NCI-H2107 treated with DMSO at 0.1 percent for 48 hours (cell line): ENCODE data around the gene RORC.

Experiments used
- DNase-seq: peaks from one replicate; lab custom pipeline; 2025; ENCODE audit not compliant: unreplicated experiment; lab: John Stamatoyannopoulos, UW

RORC gene

GRCh38 chr1:151828921-151829320, 2.7 kb downstream of the RORC start:
- DNase-seq = peak; percentile 5

- DNase-seq = no peak
These were observed 3.7 kb downstream of the RORC start for GRCh38 chr1:151827853-151828252.

GRCh38 chr1:151825751-151826660, 5.6 kb downstream of the RORC start:
- DNase-seq = no peak

GRCh38 chr1:151825204-151825603, 6.4 kb downstream of the RORC start:
- no peak for DNase-seq

DNA sequence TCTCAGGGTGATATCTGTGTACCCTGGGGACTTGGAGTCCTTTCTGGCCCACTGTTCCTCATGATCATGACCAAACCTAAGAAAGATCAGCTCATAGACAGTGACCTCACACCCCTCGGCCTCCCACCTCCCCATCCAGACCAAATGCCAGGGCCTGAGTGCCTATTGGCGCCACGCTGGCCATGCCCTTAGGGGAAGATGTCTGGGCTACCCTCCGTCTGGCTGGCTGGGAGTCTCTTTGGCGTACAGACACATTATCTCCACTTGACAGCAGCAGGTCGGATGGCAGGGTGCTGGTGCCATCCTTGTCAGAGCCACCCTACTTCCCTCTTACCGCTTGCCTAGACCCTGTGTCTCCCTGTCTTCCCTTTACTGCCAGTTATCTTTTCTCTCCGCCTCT, 8.4 kb downstream of the RORC start:
- DNase-seq = no peak

DNA sequence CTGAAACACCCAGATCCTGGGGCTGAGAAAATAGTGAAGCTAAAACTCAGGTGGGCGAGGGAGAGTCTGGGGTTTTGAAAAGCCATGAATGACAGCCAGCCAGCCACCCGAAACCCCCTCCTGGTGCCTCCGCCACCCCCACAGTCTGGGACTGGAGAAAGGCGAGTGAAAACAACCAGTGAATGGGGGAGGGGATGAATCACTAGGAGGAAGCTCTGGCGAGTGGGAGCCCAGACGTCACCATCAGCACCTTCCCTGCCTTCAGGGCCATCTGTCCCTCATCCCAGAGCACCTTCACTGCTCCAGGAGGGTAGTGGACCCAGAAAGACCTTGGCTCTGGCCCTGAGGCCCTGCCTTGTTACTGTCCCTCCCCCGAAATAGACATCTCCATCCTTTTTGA, 9.2 kb downstream of the RORC start:
- no peak for DNase-seq

DNA sequence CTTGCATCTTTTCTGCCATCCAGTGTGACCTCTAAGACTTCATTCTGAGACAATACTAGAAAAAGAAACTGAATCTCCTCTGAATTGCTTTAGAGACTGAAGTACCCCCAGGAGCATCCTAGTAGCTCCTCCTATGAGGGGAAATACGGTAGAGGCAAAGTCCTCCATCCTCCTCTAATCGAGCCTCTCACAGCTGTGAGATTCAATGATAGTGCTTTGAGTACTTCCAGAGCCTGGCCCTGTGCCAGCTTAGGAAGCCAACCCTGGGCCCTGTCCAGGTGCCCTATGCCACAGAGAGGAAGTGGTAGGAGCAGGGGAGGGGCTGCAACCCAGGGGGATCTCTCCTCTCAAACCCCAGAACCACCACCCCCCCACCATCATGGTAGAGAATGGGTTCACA, 10.7 kb downstream of the RORC start:
- DNase-seq = no peak

- no peak for DNase-seq
These were observed 11.5 kb downstream of the RORC start for GRCh38 chr1:151819976-151820623.

DNA sequence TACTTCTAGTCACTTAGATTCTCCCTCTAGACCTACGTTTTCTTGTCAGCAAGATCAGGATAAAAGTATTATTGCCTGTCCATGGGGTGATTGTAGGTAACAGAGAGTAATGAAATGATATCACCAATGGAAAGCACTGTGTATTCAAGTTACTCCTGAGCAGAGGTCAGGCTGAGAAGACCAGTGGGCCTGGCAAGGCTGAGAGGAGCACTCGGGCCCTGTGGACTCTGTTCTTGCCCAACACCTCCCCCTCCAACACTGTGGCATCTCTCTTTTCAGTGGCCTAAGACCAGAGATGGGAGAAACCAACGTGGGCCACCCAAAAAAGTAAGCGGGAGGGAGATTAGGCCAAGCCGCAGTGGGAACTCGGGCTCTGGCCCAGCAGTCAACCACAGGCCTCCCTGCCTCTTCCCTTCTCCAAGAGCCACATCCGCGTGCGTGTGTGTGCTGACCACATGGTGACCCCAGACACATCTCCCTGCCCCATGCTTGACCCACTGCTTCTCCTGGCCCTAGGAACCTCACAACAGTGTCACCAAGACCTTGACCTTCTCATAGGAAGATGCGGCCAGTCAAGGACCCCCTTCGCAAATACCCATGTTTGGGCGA, 12.3 kb downstream of the RORC start:
- DNase-seq = no peak

DNA sequence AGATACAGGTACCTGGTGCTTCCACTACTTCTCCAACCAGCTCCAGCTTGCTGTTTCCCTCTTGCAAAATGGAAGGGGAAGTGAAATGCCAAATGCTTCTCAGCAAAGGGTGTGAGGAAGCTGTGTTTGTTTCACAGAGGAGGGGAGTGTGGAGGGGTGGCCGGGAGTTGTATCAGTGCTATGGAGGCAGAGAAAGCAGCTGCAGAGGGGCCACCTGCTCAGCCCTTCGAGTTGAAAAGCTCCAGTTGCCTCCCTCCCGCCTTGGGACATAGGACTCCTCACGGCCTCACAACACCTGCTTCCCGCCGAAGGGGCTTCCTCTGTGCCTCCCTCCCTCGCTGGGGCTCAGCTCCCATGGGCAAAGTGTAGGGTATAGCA, 14.3 kb downstream of the RORC start:
- peak; percentile 20 for DNase-seq

DNA sequence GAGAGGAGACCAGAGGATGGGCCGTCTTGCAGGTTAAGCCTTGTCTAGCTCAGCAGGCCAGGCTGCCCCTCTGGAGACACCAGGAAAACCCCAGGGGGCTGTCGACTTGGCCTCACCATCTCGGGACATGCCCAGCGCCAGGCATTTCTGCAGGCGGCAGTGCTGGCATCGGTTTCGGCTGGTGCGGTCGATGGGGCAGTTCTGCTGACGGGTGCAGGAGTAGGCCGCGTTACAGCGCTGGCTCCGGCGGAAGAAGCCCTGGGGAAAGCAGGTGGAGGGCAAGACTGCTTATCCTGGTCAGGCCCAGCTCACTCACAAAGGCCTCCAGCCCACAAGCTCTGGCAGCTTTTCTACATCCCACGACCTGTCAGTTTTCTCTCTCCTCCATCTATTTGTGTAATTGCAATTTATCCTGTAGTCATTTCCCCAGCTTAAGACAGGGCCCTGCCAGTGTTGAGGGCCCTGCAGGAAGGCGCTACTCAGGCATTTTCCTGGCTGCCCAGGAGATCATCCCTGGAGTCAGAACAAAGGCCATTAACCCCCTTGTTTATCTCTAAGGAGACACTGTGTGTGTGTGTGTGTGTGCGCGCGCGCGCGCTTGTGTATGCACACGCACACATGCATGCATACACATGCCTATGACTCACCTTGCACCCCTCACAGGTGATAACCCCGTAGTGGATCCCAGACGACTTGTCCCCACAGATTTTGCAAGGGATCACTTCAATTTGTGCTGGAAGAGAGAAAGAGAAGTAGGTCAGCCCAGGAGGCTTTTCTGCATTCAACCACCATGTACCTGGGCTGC, 14.9 kb downstream of the RORC start:
- DNase-seq = no peak

DNA sequence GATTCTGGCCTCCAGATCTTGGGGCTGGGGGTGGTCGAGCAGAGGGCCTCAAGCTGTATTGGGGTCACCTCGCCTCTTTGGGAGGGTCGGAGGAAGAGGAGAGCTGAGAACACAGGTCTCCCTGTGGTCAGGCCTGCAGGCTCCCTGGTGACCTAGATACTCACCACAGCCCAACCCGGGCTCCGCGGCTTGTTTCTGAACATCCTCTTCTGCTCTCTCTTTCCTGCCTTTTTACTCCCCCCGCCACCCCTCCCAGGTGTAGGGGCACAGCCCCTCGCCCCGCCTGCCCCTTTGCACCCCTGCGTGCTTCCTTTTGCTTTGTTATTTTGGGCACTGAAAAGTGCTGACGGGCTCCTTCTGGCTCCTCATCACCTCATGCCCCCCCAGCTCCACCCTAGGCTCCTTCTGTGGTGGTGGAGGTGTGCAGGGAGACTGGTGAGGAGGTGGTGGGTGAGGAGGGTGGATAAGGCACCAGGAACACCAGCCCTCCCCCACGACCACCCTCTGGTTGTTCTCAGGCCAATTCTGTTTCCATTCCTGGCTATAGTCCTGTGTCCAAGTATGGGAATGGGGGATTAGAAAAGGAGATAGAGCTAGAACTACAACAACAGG, 15.8 kb downstream of the RORC start:
- no peak for DNase-seq

DNA sequence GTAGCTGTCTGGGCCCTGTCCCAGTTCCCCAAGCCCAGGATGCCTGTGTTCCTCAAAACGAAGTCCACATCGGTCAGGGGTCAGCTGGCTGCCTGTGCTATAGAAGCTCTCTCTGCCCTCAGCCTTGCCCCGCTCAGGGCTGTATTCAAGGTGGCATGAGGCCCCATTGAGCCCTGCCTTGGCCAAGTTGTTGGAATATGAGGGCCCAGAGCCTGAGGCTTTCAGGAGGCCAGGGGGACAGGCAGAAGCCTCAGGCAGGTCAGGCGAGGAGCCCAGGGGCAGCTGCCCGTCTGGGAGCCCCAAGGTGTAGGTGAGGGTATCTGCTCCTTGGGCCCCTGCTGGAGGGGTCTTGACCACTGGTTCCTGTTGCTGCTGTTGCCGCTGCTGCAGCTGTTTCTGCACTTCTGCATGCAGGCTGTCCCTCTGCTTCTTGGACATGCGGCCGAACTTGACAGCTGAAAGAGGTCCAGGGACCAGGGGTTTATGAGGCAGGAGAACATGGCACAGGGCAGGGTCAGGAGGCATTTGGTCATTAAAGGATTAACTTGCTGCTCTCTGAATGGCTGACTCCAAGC, 16.5 kb downstream of the RORC start:
- no peak for DNase-seq

GRCh38 chr1:151814426-151814825, 17.2 kb downstream of the RORC start:
- DNase-seq = no peak

DNA sequence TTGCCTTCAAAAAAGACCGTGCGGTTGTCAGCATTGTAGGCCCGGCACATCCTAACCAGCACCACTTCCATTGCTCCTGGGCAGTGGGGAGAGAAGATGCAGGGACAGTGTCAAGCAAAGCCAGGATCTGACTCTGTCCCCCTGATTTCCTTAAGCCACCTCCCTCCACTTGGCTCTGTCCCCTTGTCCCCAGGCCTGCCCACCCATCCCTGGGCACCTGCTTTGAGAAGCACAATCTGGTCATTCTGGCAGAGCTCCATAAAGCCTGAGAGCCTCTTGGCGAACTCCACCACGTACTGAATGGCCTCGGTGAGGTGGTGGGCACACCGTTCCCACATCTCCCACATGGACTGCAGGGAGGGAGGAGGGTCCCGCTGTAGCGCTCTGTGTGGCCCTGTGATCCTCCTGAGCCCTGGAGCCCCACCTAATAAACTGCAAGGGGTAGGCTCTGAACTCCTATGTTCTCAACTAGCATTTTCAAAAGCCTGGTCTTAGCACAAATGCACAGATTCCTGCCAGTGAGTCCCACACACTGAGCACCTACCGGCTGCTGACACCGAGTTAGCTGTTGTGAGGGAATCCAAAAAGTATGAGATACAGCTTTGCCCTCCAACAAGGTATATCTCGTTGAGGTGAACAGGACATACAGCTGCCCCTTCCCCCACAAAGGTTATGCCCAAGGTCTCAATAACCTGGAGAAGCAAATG, 18.2 kb downstream of the RORC start:
- DNase-seq = no peak

DNA sequence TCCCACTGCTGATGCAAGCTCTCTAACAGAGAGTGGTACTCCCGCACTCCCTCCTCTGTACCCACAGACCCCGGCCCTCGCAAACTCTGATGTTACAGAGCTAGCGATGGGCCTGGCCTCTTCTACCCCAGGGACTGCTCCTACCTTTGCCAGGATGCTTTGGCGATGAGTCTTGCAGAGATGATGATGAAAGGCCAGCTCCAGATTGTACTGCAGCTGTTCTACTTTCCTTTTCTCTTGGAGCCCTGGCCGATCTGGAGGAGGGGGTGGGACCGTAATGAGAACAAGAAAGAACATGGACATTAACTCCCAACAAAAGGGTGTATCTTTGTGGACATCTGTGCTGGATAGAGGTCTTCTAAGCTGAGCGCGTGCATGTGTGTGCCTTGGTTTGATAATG, 20.4 kb downstream of the RORC start:
- DNase-seq = no peak

DNA sequence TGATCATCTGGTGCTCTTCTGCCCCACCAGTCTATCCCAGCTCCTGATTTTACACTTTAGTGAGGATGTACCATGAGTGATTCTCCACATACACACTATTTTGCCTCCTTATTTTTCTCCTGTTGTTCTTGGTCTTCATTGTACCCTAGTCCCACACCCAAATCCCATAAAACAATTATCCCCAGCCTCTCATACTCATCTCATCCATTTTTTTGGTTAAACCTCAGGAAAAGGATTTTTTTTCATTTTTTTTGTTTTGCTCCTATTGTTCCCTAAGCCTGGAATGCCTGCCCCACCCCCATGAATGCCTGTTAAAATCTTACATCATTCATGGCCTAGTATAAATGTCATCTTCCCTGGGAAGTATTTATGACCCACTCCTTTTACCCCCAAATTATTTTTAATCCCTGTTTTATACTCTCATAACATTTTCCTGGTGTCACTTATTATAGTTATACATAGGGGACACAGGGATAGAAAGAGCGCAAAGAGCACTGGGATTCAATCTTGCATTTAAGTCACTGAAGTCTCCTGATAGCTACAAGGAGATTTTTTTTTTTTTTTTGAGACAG, 21.5 kb downstream of the RORC start:
- DNase-seq = no peak

DNA sequence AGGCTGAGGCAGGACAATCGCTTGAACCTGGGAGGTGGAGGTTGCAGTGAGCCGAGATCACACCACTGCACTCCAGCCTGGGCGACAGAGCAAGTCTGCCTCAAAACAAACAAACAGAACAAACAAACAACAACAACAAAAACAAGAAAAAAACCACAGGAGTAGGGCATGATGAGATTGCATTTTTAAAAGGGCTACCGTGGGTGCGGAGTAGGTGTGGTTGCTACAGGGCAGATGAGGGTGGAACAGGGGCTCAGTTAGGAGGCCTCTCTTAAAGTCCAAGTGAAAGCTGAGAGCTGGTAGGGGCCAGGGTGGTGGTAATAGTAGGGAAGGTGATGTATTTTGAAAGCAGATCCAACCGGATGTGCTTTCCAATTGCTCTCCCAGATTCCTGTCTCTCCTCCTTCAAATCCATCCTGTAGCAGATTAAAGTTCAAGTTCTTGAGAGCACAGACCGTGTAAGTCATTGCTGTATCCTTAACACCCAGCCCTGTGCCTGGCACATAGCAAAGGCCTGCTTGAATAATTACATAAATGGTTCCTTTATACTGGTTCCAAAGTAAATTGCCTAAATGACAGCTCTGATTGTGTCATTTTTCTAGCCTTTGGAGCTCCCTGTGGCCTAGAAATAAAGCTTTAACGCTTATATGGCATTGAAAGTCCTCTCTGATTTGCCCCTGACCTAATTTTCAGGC, 22.2 kb downstream of the RORC start:
- no peak for DNase-seq

DNA sequence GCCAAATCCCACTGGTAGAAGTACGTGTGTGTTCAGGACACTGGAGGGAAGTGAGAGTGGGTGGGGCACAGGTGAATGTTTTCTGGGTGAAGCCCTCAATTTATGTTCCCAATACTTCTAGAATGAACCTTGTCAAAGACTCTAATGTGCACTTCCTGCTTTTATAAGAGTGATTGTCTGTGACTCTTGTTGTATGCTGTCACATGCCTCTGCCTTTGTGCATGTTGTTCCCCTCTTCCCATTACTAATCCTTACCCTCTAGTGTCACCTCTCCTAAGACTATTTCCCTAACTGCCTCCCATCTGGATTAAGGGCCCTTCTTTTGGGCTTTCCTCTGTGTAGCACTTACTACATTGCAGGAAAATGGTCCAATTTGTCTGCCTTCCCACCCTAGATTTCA, 23.8 kb downstream of the RORC start:
- no peak for DNase-seq
